Mesenchymal stem cell (in vitro differentiated cells and primary cell): ENCODE results near the gene CPZ.

ENCODE experiments used
- DNase-seq: peaks from one replicate; pipeline ENCODE4 v3.0.0-alpha.2; 2013
- H2AFZ ChIP-seq: one replicate; pipeline ENCODE4 v1.6.1; 2013; ENCODE audit warnings: low read depth, mild to moderate bottlenecking, control low read depth, inconsistent platforms, low read length, moderate library complexity
- H2AK5ac ChIP-seq: 2 replicates; pipeline ENCODE4 v1.6.1; 2013; ENCODE audit warnings: low read length, moderate library complexity, mild to moderate bottlenecking, inconsistent platforms; ENCODE audit not compliant: severe bottlenecking
- H2BK120ac ChIP-seq: one replicate; pipeline ENCODE4 v1.6.1; 2013; ENCODE audit warnings: low read depth, mild to moderate bottlenecking, inconsistent platforms, low read length, moderate library complexity
- H2BK12ac ChIP-seq, 2 experiments: one replicate each; pipeline ENCODE4 v1.6.1; 2013; ENCODE audit warnings: inconsistent platforms in 2 of 2, low read length in 2 of 2, mild to moderate bottlenecking in 2 of 2, moderate library complexity in 2 of 2, control low read depth in 1 of 2
- H2BK15ac ChIP-seq: one replicate; pipeline ENCODE4 v1.6.1; 2013; ENCODE audit warnings: mild to moderate bottlenecking, low read depth, inconsistent platforms; ENCODE audit not compliant: poor library complexity, severe bottlenecking
- H2BK5ac ChIP-seq: 2 replicates; pipeline ENCODE4 v1.6.1; 2013; ENCODE audit warnings: low read depth, mild to moderate bottlenecking, low read length, control low read depth, inconsistent platforms; ENCODE audit not compliant: poor library complexity, severe bottlenecking
- H3K14ac ChIP-seq, 2 experiments: one replicate each; pipeline ENCODE4 v1.6.1; 2013; ENCODE audit warnings: inconsistent platforms in 2 of 2, low read length in 2 of 2, control low read depth in 1 of 2, mild to moderate bottlenecking in 1 of 2, moderate library complexity in 1 of 2
- H3K18ac ChIP-seq, 2 experiments: one replicate each; pipeline ENCODE4 v1.6.1; 2013; ENCODE audit warnings: inconsistent platforms in 2 of 2, low read length in 2 of 2, control low read depth in 1 of 2, low read depth in 1 of 2, mild to moderate bottlenecking in 1 of 2
- H3K23ac ChIP-seq, 2 experiments: one replicate each; pipeline ENCODE4 v1.6.1; 2013; ENCODE audit warnings: inconsistent platforms in 2 of 2, low read length in 2 of 2, mild to moderate bottlenecking in 2 of 2, moderate library complexity in 2 of 2, control low read depth in 1 of 2
- H3K27ac ChIP-seq: 2 replicates; pipeline ENCODE4 v1.5.1; 2013; ENCODE audit warnings: mild to moderate bottlenecking, moderate library complexity, low read length, control low read depth, inconsistent platforms; ENCODE audit not compliant: poor library complexity, severe bottlenecking
- H3K27me3 ChIP-seq, 2 experiments: 2 replicates each; pipeline versions ENCODE4 v1.6.1 to v1.7.0; 2013; ENCODE audit warnings: low read length in 2 of 2, mild to moderate bottlenecking in 2 of 2, moderate library complexity in 2 of 2, control low read depth in 1 of 2, inconsistent platforms in 1 of 2; ENCODE audit not compliant: control insufficient read depth in 1 of 2, insufficient read depth in 1 of 2
- H3K36me3 ChIP-seq, 2 experiments: 2 replicates each; pipeline versions ENCODE4 v1.6.1 to v1.7.0; 2013; ENCODE audit warnings: low read length in 2 of 2, control low read depth in 1 of 2, inconsistent platforms in 1 of 2, low read depth in 1 of 2, mild to moderate bottlenecking in 1 of 2; ENCODE audit not compliant: insufficient read depth in 2 of 2, control insufficient read depth in 1 of 2
- H3K4ac ChIP-seq, 2 experiments: one replicate each; pipeline ENCODE4 v1.6.1; 2013; ENCODE audit warnings: inconsistent platforms in 2 of 2, low read length in 2 of 2, mild to moderate bottlenecking in 2 of 2, moderate library complexity in 2 of 2, control low read depth in 1 of 2, low read depth in 1 of 2
- H3K4me1 ChIP-seq: 2 replicates; pipeline ENCODE4 v1.6.1; 2013; ENCODE audit warnings: low read depth, low read length, control low read depth; ENCODE audit not compliant: control insufficient read depth, insufficient read depth
- H3K4me2 ChIP-seq: 2 replicates; pipeline ENCODE4 v1.6.1; 2013; ENCODE audit warnings: low read length, mild to moderate bottlenecking, inconsistent platforms; ENCODE audit not compliant: poor library complexity, severe bottlenecking
- H3K4me3 ChIP-seq, 2 experiments: 2 replicates each; pipeline versions ENCODE4 v1.5.1 to v1.7.0; 2013; ENCODE audit warnings: low read length in 2 of 2, mild to moderate bottlenecking in 2 of 2, control low read depth in 1 of 2, low read depth in 1 of 2; ENCODE audit not compliant: insufficient read depth in 1 of 2
- H3K79me1 ChIP-seq: replicated peaks from 2 replicates; pipeline ENCODE4 v1.6.1; 2013; ENCODE audit warnings: mild to moderate bottlenecking, control low read depth, low read length, inconsistent platforms; ENCODE audit not compliant: poor library complexity, severe bottlenecking
- H3K9ac ChIP-seq: 2 replicates; pipeline ENCODE4 v1.7.0; 2013; ENCODE audit warnings: mild to moderate bottlenecking, low read length, moderate library complexity
- H3K9me3 ChIP-seq: 2 replicates; pipeline ENCODE4 v1.7.0; 2013; ENCODE audit warnings: mild to moderate bottlenecking, low read length; ENCODE audit not compliant: control insufficient read depth
- H4K8ac ChIP-seq: one replicate; pipeline ENCODE4 v1.6.1; 2013; ENCODE audit warnings: inconsistent platforms, mild to moderate bottlenecking, low read length, moderate library complexity
- H4K91ac ChIP-seq: one replicate; pipeline ENCODE4 v1.6.1; 2013; ENCODE audit warnings: mild to moderate bottlenecking, low read length, inconsistent platforms
- WGBS: methylation state at CpG from one replicate; pipeline ENCODE4 v1.1.7; 2013; ENCODE audit warnings: mixed read lengths; 5-methylcytosine and 5-hydroxymethylcytosine counted together

Gene CPZ

DNA sequence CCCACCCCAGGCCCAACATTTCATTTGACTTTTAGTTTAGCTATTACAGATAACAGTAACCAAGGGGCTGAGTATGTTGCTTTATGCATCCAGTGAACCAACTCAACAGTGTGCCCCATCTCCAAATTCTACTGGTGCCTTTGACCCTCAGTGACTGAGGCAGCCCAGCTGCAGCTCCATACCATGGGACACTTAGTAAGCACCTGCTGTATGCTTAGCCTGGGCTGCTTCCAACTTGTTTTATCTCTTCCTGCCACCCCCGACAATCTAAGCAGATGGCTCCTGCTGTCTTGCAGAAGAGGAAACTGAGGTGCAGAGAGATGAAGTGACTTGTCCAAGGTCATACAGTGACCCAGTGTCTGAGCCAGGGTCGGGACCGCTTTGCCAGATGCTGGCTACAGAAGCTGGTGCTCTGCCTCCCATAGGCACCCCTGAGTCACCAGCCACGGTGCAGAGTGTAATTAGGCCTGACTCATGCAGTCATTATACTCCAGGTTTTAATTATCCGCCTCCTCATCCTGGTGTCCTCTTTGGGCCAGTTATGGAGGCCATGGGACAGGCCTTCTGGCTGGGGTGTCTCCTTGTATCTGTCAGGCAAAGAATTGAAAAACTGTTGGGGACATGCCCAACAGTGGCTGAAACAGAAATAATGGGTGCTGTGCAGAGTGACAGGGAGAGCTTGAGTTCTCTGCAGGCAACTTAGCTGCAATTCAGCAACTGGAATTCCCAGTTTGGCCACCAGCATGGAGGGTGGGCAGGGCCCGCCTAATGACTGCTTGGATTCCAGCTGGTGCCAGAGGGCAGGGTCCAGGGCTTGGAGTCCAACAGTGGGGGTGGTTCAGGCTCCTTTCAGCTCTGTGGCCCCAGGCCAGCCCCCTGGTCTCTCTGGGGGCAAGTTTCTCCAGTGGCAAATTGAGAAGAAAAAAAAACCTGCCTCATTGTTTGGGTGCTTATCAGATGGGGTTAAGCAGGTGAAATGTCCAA, 20.6 kb upstream of the CPZ start:
- Histone ChIP-seq H3K23ac (no peak overlapping the region), H2BK12ac (no peak overlapping the region), H4K91ac (no peak overlapping the region), H2BK120ac (no peak overlapping the region), H3K14ac (no peak overlapping the region), H2BK5ac (no peak overlapping the region), H2AFZ (no peak overlapping the region), H3K18ac (no peak overlapping the region), H4K8ac (no peak overlapping the region), H3K27ac (no peak overlapping the region), H2BK15ac (no peak overlapping the region), H3K4me1 (no peaks in the 10 kb centered on the region), H3K4me3 (no peak overlapping the region), H3K4ac (no peak overlapping the region), H3K79me1 (no peaks in the 10 kb centered on the region), H3K27me3 (peaks cover 12 to 32% of the 10 kb centered on the region in 2 experiments), H3K9ac (no peak overlapping the region), H3K36me3 (no peaks in the 10 kb centered on the region), H2AK5ac (no peak overlapping the region), H3K4me2 (no peak overlapping the region), H3K9me3 (no peaks in the 10 kb centered on the region)
- 80% methylated on average over 6 of the region's 6 CpGs for WGBS
- DNase-seq = no peak

DNA sequence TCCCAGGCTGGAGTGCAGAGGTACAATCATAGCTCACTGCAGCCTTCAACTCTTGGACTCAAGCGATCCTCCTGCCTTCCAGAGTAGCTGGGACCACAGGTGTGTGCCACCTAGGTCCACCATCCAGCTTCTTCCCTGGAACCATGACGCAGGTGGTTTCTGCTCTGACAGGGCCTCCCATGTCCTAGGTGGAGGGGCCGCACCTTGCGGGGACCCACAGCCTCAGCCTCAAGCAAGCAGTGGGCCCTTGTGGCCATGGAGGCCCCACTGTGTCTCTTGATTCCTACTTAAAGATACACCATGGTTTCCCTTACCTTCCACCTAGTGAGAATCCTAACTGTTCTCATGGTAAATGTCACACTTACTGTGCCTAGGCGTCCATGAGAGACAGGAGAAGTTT, 19.3 kb upstream of the CPZ start:
- Histone ChIP-seq H4K8ac (no peak overlapping the region), H3K4me1 (no peaks in the 10 kb centered on the region), H3K9ac (no peak overlapping the region), H2AFZ (no peak overlapping the region), H2BK15ac (no peak overlapping the region), H3K23ac (no peak overlapping the region), H3K4me2 (no peak overlapping the region), H2BK120ac (no peak overlapping the region), H3K27ac (no peak overlapping the region), H2BK12ac (no peak overlapping the region), H3K4ac (no peak overlapping the region), H3K79me1 (no peaks in the 10 kb centered on the region), H3K14ac (no peak overlapping the region), H2AK5ac (no peak overlapping the region), H3K36me3 (no peaks in the 10 kb centered on the region), H3K27me3 (peaks cover 17 to 34% of the 10 kb centered on the region in 2 experiments), H3K9me3 (no peaks in the 10 kb centered on the region), H4K91ac (no peak overlapping the region), H2BK5ac (no peak overlapping the region), H3K4me3 (no peak overlapping the region), H3K18ac (no peak overlapping the region)
- 85% methylated on average over 4 of the region's 5 CpGs for WGBS
- DNase-seq = no peak

GRCh38 chr4:8574796-8575370, 17.7 kb upstream of the CPZ start:
- no peaks in the 10 kb centered on the region for H3K36me3 ChIP-seq
- H3K23ac ChIP-seq = no peak overlapping the region
- H2AK5ac ChIP-seq = no peak overlapping the region
- H4K8ac ChIP-seq = no peak overlapping the region
- no peak for DNase-seq
- H2AFZ ChIP-seq = no peak overlapping the region
- no peak overlapping the region for H4K91ac ChIP-seq
- H2BK12ac ChIP-seq = no peak overlapping the region
- no peak overlapping the region for H2BK15ac ChIP-seq
- H3K27ac ChIP-seq = no peak overlapping the region
- H2BK5ac ChIP-seq = no peak overlapping the region
- no peak overlapping the region for H2BK120ac ChIP-seq
- H3K4me3 ChIP-seq = no peak overlapping the region
- WGBS = 85% methylated on average over 5 of the region's 5 CpGs
- no peaks in the 10 kb centered on the region for H3K9me3 ChIP-seq
- no peaks in the 10 kb centered on the region for H3K79me1 ChIP-seq
- H3K14ac ChIP-seq = no peak overlapping the region
- H3K27me3 ChIP-seq = peaks cover 32 to 50% of the 10 kb centered on the region in 2 experiments
- H3K18ac ChIP-seq = no peak overlapping the region
- H3K4me2 ChIP-seq = no peak overlapping the region
- no peak overlapping the region for H3K4ac ChIP-seq
- H3K4me1 ChIP-seq = no peaks in the 10 kb centered on the region
- no peak overlapping the region for H3K9ac ChIP-seq

DNA sequence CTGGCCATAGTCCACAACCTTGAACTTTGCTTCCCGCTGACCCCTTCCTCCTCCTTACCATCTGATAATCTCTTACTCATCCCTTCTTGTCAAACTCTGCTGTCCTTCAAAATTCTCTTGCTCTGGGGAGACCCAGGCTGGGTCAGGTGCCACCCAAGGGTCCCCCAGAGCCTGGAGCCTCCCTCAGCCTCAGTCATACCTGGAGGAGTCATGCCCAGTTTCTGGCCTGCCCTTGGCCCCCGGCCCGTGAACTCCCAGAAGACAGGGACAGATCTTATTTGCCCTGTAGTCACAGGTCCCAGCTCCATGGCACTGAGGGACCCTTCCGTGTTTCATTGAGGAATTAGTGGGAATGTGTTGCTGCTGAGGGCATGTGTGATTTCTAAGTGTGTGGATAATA, 17.1 kb upstream of the CPZ start:
- H3K9ac ChIP-seq = no peak overlapping the region
- H3K4ac ChIP-seq = no peak overlapping the region
- no peak for DNase-seq
- H2AK5ac ChIP-seq = no peak overlapping the region
- H3K79me1 ChIP-seq = no peaks in the 10 kb centered on the region
- peaks cover 3% of the 10 kb centered on the region for H3K4me1 ChIP-seq
- H2AFZ ChIP-seq = no peak overlapping the region
- no peak overlapping the region for H2BK5ac ChIP-seq
- H2BK15ac ChIP-seq = no peak overlapping the region
- H2BK12ac ChIP-seq = no peak overlapping the region
- no peak overlapping the region for H4K91ac ChIP-seq
- 89% methylated on average over 3 of the region's 4 CpGs for WGBS
- peaks cover 38 to 54% of the 10 kb centered on the region in 2 experiments for H3K27me3 ChIP-seq
- no peak overlapping the region for H3K4me3 ChIP-seq
- H3K14ac ChIP-seq = no peak overlapping the region
- no peaks in the 10 kb centered on the region for H3K36me3 ChIP-seq
- no peaks in the 10 kb centered on the region for H3K9me3 ChIP-seq
- H4K8ac ChIP-seq = no peak overlapping the region
- no peak overlapping the region for H3K27ac ChIP-seq
- no peak overlapping the region for H3K18ac ChIP-seq
- no peak overlapping the region for H2BK120ac ChIP-seq
- H3K4me2 ChIP-seq = no peak overlapping the region
- H3K23ac ChIP-seq = no peak overlapping the region
